ENCODE data around the gene RACGAP1.

RACGAP1 gene

DNA sequence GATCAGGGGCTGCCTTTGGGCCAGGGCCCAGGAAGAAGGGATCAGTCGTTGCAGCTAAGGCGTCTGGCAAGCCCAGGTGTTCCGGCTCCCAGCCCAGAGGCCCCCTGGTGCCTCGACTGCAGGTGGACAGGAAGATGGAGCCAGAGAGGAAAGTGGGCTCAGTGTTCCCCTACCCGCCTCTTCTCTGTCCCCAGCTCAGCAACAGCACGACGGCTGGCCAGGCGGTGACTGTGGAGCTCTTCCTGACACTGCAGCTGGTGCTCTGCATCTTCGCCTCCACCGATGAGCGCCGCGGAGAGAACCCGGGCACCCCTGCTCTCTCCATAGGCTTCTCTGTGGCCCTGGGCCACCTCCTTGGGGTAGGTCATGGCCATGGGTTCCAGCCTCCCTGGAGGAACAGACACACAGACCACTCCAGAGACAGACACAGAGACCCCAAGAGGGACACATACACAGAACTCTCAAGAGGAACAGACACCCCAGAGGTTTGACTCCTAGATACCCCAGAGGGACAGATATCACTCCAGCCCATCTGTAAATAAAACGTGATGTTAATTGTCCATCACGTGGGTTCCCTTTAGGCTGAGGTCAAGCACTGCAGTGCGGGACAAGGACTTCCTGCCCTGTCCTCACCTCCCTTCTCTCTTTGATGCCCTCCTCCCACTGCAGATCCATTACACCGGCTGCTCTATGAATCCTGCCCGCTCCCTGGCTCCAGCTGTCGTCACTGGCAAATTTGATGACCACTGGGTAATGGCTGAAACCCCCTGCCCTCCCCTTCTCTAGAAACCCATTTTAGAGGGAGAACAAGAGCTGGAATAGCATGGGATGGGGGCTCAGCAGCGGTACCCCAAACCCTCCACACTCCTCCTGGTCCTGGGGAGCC is 71.1 kb downstream of the RACGAP1 start:
- DNase-seq, result no peak

DNA sequence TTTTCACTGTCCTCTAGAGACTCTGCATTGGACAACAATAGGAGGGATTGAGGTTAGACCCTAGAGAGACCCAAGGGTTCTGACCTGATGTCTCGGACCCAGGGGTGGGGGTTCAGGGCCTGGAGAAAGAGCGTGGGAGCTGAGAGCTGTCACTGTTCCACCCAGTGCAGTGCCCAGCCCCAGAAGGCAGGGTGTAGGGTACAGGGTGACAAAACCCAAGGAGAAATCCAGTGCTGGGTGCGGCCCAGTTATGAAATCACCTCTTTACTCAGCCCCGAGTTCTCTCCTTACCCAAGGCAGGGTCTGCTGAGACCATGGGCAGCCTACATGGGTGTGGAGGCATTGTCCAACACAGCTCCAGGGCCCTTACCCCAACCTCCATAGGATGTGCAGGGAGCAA is 72.1 kb downstream of the RACGAP1 start:
- DNase-seq, result no peak

DNA sequence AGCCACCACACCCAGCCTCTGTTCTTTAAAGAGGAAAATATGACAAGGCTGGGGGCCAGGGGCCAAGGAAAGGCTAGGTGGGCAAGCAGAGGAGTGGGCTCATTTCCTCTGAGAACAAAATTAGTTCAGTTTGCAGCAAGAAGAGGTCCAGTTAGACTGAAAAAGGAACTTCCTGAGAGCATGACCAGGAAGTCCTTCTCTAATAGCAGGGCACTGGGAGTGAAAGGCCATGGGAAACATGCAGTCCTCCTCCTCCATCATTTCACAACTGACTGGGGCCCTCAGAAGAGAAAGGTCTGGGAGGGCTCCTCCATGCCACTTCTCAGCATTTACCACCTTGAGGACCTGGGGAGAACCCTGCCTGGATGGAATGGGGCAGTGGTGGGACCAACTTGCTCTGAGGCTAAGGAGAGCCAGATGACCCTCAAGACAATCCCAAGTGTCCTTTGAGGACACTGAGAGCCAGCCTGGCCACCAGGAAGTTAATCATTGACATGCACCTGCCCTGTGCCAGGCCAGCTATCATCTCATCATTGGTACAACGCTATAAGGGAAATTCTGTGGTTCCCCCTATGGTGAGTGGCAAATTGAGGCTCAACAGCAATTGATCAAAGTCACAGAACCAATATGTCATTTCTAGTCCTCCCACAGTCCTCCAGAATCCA is 72.8 kb downstream of the RACGAP1 start:
- DNase-seq, result no peak

DNA sequence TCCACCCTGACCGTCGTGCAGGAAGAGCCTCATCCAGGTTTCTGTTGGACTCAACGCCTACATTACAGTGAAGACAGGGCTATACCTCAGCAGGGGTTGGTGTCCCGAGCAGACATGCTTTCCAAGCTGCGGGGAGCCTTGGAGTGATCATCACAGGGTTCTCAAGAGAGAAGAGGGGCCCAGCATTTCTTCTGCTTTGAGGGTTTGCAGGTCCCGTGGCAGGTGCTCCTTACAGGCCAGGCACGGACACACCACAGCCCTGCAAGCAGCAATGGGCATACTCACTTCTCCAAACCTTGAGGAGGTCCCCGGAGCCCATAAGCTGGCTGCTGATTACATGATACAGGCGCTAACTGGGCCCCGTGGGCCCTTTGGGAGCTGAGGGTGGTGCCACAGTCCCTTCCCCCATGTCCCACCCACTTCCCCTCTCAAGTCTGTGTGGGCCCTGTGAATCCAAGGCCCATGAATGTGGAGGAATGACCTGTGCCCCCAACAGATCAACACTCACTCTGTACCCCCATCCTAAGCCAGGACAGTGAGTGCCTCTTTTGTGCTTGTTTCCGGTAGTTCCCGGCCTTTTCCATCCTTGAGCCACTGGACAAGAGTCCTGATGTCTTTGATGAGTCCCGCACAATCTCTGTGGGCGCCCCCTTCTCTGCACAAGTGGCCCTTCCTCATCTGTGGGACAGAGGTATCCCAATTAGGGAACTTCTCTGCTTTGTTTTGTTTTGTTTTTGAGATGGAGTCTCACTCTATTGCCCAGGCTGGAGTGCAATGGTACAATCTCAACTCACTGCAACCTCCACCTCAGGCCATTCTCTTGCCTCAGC is 73.7 kb downstream of the RACGAP1 start:
- no peak for DNase-seq

DNA sequence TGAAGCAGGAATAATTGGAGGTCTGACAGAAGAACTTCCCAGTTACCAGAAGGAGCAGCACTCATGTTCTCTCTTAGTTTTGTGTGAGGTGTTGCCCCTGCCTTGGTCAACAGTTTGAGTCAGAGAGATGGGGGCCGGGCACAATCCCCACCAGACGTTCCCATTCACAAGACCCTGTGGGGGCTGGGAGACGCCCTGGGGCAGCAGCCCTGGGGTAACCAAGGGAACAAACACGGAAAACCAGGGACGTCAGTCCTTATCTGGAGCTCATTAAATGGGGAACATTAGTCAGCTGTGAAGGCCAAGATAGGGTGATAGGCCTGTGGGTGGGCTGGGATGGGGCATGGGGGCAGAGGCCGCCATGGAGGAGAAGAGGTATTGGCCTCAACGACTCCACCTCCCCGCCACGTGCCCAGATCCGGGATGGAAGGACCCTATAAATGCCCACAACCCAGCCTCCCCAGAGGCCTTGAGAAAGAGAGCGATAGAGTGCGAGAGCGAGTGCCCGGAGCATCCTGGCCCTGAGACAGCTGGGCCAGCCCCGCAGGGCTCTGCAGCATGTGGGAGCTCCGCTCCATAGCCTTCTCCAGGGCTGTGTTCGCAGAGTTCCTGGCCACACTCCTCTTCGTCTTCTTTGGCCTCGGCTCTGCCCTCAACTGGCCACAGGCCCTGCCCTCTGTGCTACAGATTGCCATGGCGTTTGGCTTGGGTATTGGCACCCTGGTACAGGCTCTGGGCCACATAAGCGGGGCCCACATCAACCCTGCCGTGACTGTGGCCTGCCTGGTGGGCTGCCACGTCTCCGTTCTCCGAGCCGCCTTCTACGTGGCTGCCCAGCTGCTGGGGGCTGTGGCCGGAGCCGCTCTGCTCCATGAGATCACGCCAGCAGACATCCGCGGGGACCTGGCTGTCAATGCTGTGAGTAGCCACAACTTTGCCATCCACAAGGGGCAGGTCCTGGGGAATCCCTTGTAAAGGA is 74.7 kb downstream of the RACGAP1 start, which contains the start of gene AQP2:
Gene AQP2, plus strand, starts transcription at position 465 of the 979 bp plus-strand sequence. Its CDS starts 94 bp downstream, at position 559.
- DNase-seq, result no peak

DNA sequence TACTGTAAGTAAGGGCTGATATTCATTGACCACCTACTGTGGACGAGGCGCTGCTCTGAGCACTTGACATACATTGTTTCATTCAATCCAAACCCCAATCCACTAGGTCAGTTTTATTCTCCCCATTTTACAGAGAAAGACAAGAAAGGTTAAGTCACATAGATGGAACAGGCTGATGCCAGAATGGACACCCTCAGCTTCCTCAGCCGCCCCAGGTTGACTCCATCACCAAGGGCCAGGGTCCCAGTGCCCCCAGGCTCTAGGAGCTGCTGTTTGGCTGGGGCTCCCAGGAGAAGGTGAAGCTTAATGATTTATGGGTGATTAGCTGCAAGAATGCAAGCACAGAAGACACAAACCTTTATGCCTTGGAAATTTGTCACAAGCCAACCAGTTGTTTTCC is 75.4 kb downstream of the RACGAP1 start:
- DNase-seq, result no peak

DNA sequence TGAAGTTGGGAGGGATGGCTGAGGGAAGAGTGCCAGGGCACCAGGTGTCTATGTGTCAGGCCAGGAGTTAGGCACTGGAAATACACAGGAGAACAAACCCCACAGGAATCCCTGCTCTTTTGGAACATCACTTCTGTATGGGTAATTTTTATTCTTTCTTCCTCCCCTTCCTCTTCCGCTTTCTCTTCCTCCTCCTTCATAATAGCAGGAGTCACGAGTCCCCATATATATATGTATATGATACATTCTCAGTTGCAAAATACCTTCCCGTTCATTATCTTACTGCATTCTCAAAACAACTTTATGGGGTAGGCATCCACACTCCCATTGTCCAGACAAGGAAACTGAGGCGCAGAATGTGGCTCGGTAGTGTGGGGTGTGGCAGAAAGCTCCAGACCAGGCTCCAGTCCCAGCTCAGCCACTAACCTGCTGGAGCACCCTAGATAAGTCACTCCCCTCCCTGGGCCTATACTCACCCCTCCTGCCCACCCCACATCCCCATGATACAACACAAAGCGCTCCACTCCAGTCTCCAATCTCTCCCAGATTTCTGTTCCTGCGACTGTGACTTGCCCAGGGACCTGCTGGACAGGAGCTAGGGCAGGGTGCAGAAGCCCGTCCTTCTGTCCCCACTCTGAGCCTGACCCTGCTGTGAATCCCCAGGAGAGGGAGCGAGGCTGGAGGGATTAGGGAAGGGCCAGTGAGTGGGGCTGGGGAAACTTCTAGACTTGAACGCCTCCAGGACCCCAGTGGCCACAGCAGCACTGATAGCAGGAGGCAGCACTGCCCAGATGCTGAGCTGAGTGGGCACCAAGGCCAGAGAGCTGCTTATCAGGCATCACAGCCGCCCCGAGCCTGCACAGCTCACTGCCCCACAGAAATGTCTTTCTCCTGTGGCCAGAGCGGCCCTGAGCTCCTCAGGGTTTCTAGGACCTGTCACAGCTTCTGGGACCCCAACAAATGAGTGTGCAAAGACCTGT is 76.1 kb downstream of the RACGAP1 start:
- DNase-seq, result no peak

DNA sequence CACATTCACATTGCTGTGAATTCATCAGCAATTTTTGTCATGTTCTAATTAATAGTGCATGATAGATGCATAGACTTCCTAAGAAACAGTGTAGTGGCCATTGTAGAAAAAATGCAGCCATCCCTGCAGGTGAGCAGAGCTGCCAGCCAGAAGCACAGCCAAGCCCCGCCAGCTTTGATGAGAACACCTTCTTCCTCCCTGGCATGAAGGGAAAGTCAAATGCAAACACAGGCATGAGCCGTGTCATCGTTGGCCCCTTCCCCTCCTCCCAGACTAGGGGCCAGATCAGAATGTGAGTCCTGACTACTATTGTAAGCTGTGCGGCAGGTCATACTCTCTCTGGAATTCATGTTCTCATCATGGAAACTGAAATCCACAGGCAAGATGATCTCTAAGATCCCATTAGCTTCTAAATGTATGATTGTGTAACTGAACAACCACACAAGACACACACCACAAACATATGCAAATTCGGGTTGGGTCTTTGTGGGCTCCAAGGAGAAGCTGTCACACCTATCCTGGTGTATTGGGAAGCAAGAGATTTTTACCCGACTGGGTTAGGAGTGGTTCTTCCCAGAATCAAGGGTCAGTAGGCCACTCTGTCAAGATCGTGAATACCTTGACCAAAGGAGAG is 77.6 kb downstream of the RACGAP1 start:
- no peak for DNase-seq

DNA sequence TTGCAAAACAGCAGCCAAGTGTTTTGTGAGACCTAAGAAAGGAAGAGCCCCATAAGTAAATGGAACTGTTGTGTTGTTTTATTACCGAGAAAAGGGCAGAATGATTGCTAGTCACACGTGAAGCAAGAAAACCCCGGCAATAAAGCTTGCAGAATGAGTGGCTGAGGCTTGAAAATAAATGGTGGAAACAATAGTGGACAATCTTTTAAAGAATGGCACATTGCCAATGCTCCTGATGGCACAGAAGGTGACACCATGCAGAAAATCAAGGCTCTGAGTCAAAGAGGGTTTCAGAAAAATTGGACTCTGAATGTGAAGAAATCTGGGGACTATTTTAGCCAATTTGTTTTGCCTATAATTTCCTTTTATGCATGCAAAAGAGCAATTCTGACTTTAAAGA is 78.8 kb downstream of the RACGAP1 start:
- DNase-seq, result no peak

DNA sequence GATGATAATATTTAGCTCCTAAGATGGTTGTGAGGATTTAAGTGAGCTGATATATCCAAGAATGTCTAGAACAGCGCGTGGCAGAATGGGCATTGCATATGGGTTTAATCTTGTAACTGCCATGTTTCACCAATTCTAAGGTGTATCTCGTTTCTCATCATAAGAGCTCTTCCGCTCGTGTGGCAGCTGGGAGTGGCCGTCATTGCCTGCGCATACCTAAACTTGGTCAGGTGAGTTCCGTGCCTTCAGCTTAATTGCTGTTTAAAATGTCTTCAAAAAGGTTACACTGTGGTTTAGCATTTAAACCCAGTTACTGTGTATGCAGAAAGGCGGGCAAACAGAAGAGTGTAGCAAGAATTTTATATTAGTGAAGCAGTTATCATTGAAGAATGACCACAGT is 79.2 kb downstream of the RACGAP1 start:
- no peak for DNase-seq

DNA sequence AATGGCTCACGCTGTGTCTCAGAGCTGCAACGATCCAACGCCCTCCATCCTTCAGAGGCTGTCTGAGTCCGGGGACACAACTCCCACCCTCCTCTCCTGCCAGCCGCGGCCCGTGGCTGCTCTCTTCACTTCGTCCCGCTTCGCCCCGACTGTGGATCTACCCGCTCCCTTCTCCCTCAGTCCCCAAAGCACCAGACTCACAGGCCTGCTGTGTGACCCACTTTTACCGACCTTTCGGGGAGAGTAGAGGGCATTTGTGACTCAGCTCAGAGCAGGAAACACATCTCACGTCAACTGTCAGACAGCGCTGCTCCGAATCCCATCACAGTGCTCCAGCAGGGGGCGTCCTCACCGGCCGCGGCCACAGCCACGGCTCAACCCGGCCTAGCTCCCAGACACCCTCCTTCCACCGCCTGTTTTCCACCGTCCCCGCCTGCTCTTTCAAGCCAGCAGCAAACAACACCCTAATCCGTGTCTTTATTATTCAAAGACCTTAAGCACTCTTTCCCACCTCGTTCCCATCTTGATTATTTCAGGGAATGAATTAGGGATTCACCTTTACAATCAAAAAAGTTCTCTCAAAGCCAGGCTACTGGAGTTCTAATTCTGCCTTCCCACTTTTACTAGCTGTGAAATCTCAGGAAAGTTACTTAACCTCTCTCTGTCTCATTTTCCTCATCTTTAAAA is 79.8 kb downstream of the RACGAP1 start:
- peak; percentile 61 for DNase-seq

DNA sequence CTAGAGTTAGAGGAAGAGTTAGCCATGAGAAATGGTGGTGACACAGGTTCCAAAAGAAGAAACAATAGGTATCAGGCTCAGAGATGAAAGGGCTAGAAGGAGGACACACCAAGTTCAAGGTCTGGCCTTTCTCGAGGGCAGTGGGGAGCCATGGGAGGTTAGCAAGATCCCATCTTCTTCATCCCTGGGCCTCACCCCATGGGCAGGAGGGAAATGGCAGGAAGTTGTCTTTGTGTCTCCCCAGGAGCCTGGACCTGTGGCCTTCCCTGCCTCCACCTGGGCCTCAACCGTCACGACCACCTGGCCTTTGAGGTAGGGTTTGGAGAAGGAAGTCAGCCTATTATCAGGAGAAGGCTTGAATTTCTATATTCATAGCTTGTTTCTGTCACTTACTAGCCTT is 80.6 kb downstream of the RACGAP1 start:
- no peak for DNase-seq

DNA sequence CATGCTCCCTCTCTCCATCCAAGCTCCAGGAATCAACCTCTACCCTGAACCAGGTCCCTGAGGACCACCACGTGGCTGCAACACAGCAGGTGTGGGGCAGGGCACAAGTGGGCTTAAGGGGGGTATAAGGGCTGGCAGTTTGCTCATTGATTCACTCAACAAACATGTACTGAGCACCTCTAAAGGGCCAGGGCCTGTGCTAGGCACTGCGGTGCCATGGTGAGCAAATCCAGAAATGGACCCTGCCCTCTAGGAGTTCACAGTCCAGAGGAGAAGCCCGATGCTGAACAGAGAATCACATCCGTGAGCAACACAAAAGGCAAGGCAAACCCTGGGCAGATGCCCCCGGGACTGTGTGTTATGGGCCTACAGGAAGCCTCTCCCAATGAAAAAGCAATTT is 81.2 kb downstream of the RACGAP1 start:
- DNase-seq, result no peak

DNA sequence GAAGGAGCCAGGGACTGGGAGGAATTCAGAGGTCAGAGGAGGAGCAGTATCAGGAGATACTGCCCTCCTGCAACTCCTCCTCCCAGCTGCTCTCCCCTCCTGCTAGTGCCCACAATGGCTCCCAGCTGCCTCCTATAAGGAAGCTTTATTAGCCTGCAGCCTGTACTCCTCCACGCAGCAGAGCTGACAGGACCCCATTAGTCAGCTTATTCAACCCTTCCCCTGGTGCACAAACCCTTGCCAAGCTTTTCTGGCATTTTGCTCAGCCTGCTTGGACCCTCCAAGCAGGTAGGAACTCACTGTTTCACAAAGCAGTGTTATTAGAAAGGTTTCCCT is 81.7 kb downstream of the RACGAP1 start:
- DNase-seq, result no peak

DNA sequence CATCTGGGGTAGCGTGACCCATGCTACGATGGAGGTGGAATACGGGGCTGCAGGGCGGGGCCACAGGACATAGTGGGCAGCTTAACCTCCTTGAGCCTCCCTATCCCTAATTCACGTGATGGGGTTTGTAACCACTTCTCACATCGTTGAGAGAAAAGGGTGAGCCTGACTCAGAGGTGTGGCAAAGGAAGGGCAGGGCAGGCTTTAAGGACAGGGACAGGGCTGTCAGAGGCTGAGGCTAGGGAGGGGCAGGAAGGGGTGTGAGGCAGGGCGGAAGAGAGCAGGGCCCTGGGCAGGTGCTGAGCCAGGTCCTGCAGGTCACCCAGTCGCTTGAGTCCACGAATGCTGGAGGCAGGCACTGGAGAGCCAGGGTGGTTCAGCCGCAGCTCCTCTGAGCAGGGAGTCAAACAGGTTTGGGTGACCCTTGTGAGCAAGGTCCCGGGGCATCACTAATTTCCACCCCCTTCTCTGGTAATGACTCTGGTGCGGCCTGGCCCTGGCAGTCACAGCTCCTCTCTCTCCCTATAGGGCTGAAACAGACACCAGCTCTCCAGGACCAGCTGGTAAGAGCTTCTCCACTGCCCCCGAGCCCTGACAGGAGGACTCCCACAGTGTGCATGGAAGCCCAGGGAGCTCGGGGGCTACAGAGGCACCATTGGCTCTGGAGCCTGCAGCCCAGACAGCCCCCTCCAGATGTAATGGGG is 82.2 kb downstream of the RACGAP1 start:
- DNase-seq, result no peak

DNA sequence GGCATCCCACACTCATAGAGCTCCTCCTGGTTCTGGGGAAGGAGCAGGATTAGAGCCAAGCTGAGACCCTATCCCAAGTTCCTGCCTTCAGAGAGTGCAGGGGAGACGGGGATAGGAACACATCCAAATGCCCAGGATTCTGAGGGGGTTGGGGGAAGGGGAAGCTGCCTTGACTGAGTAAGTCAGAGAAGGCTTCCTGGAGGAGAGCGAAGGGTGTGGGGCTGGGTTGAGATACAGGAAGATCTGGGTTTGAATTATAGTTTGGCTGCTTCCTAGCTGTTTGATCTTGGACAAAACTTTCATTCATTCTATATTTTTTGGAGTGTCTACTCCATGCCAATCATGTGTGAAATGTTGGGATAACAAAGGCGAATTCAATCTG is 82.8 kb downstream of the RACGAP1 start:
- DNase-seq, result no peak

DNA sequence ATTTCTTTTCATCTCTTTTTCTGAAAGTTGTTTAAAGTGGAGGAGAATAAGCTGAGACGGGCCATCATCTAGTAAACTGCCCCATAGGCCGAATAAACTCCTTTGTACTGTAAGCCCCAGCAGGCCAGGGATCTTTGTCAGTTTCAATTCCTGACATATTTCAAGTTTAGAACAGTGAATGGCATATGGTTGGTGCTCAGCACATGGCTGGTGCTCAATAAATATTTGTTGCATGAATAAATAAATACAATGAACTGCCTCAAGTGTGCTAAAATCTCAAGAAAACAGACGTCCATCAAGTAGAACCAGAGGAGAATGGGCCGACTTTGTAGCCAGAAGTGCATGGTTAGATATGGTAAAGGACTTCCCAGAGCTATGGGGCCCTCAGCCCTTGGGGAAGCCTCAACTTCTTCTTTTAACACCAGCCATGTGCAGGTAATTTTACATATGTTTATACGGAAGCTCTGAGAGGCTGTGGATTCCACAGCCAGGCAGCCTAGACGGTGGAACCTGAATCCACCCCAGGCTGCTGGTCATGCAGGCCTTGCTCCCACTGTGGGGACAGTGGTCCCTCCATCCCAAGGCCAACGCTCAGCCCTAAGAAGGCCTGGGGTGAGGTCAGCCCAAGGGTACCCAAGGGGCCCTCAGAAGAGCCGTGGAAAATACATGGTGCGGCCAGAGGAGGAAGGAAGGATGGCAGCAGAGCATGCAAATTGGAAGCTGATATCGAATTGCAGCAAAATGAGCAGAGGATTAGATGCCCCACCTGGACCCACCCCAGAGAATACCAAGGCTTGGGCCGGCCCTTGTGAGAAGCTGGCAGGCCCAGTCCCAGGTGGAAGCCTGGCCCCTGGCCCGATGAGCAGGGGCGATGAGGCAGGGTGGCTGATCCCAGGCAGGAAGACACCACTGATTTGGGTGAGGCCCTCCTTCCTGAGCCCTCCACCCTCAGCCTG is 83.5 kb downstream of the RACGAP1 start:
- no peak for DNase-seq

DNA sequence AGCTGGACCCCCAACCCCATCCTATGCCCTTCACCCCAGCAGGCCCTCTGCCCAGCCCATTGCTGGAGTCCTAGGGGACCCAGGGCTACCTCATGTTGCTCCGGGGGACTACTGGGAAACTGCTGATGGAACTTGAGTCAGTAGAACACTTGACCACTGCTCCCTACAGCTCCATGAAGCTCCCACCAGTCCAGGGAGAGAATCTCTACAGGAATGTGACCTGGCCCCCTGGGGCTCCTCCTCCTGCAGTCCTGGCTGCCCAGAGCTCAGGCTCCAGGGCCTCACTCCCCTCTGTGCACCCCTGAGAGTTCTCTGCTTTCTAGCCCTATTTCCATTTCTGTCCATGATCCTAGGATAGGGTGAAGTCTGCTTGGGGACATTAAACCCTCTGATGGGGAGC is 85.6 kb downstream of the RACGAP1 start:
- DNase-seq, result no peak

Measured in NCI-H1048 (cell line).